Measurements from ENCODE around the gene HASPIN.

The HASPIN gene

DNA sequence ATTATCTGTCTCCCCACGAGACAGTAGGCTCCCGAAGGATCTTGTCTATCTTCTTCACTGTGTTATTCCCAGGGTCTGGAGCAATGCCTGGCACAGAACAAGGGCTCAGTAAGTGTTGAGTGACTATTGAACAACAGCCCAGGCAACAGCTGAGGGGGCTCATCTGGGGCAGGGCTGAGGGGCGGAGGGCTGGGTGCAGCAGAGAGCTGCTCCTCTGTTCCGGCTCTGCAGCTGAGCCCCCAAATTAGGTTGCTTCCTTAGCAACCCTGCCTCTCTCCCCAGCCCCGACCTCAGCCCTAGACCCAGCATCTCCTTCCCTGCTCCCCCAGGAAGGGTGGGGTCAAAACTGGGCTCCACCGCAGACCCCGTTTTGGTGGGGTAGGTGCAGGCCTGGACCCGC, 45.1 kb downstream of the HASPIN start:
- no peak for DNase-seq

DNA sequence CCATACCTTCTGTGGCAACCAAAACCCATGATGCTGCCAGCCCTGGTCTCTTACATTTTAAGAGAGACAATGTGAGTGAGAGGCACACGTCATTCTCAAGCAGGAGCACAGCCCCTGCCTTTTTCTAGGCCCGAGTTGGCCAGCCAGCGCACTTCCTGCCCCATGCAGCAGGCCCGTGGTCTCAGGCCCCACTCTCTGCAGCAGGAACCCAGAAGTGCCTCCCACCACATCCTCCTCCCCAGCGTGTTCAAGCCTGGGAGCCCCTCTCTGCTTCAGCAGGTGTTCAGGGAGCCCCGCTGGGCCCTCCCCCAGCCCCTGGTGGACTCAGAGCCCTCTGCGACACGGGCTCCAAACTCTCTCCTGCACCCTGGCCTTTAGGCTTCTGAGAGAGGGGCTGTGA, 46.8 kb downstream of the HASPIN start:
- DNase-seq, result no peak

DNA sequence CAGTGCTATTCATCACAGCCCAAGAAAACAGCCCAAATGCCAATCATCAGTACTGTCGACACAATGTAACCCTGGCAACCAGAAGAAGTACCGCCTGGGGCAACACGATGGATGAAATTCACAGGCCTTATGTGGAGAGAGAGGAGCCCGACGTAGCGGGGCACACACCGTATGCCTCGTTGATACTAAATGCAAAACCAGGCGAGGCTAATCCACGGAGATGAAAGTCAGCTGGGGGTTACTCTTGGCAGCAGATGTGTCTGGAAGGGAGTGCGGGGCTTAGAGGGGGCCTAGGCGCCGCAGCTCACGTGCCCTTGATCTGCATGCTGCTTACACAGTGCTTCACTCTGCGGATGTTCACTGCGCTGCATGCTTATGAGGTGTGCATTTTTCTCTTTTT, 47.4 kb downstream of the HASPIN start:
- no peak for DNase-seq

DNA sequence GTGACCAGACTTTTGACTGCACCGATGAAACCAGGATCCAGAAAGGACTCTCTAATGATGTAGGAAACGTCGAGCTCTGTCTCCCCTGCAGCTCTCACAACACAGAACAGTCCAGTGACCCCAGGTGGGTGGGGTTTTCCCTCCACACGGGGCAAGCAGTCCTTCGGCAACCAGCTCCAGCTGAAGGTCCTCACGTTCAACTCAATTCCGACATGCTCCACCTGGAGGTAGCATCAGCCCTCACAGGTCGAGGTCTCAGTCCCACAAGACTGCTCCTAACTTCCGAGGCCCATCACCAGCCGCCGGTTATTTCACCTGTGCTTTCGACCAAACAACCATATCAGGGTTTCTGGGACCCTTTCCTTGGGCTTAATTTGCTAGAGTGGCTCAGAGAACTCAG, 49.1 kb downstream of the HASPIN start:
- DNase-seq, result no peak

DNA sequence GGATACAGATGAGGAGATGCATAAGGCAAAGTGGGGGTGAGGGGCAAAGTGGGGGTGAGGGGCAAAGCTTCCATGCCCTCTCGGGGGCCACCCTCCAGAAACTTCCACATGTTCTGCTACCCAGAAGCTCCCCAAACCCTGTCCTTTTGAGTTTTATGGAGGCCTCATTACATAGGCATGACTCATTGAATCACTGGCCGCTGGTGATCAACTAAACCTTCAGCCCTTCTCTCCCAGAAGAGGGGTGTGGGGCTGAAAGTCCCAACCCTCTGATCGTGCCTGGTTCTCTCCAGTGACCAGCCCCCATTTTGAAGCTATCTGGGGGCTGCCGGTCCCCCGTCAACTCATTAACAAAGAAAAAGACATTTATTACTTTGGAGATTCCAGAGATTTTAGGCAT, 49.8 kb downstream of the HASPIN start:
- no peak for DNase-seq

DNA sequence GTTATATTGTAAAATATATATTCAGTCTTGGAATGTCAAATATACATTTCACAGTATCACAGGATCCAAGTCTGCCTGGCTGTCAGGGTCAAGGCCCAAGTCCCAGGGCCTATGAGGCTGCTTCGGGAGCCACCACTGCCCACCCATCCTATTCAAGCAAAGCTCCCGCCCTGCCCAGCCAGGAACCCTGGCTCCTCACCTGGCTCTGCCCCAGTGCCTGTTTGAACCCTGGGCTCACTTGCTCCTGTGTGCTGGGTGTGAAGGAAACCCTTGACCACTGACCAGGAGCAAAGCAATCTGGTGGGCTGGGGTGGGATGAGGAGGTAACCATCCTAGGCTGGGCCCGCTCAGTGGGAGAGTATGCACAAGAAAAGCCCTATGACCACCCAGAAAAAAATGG, 50.3 kb downstream of the HASPIN start:
- DNase-seq, result no peak

Measured in 8988T (cell line).